Transverse colon (tissue), 3 donors: ENCODE results near the gene OR10G3.

ENCODE experiments used
- CTCF ChIP-seq, 5 experiments: fragments of 200-600 bp in 3 of 5; fragments of 450-650 bp in 2 of 5; sonication (generic) in 3 of 5; IDR thresholded peaks; 1 replicate in 2 of 5; 2 replicates in 3 of 5; pipeline ENCODE4 v1.5.1; 2016 to 2017; ENCODE audit warnings: antibody characterized with exemption in 5 of 5, inconsistent platforms in 3 of 5, mild to moderate bottlenecking in 2 of 5, moderate library complexity in 1 of 5
- POLR2A ChIP-seq: fragments of 450-650 bp; IDR thresholded peaks from one replicate; pipeline ENCODE4 v1.6.1; 2016; ENCODE audit warnings: antibody characterized with exemption, mild to moderate bottlenecking, moderate library complexity

- TF ChIP-seq CTCF (IDR thresholded peaks at IDR 0.05) = no peak
- TF ChIP-seq POLR2A = no peak
Observed at GRCh38 chr14:21558703-21559170, 21.1 kb downstream of the OR10G3 start.
